GM12892 (cell line): ENCODE data around the gene COL7A1. TPM values are rescaled to one million over a fixed set of nuclear protein-coding genes. Genes with fewer than 3 reads are reported as not detected.
A peak's percentile ranks its signal among the peaks of the same experiment; 100 is the strongest.

Experiments used
- DNase-seq: peaks from one replicate; pipeline ENCODE4 v3.0.0; 2011; ENCODE audit not compliant: insufficient read length
- FAIRE-seq: peaks from 2 replicates; lab custom pipeline; 2011; peaks lifted over from hg19 to GRCh38; lab: Jason Lieb, UNC
- POLR2A ChIP-seq: IDR thresholded peaks from 2 replicates; pipeline ENCODE4 v1.6.1; 2011; ENCODE audit warnings: low read depth, low read length, control low read depth
- POLR2AphosphoS5 ChIP-seq: IDR thresholded peaks from 2 replicates; pipeline ENCODE4 v1.6.1; 2011; ENCODE audit warnings: low read depth, low read length, control low read depth
- TAF1 ChIP-seq: IDR thresholded peaks from 2 replicates; pipeline ENCODE4 v1.6.1; 2011; ENCODE audit warnings: low read depth, mild to moderate bottlenecking, control low read depth, low read length, borderline replicate concordance
- polyA plus RNA-seq: library from polyadenylated mRNA; unstranded; fragments of >200 nt; gene quantifications from one replicate; pipeline ENCODE4 v1.2.1, GENCODE V29; 2012; ENCODE audit warnings: missing spikeins, inconsistent platforms; ENCODE audit not compliant: missing spikeins

Gene COL7A1
- 1.4 TPM for polyA plus RNA-seq

DNA sequence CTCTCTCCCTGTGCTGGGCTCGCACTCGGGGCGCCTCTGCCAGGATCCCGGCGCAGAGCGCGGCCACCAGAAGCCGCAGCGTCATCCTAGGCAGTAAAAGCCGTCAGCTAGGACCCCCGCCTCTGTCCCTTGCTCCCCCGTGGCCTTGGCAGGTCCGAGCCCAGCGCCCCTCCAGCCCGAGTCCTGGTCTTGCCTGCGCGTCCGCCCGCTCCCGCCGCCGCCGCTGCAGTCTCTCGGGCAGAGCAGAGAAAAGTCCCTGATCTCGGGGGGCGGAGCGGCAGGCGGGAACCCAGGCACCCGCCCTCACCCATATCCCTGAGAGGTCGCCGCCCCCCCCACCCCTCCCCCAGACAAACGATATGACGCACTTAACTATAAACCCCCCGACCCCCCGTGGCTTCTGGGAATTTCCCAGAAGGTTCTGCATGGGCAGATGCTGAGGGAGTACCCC, at the start of gene COL7A1:
TSS of gene COL7A1 (minus strand) at position 255 of the 451 bp plus-strand sequence. CDS start at position 85, 170 bp downstream.
- no peak for TF ChIP-seq TAF1
- DNase-seq (no peak), FAIRE-seq (no peak)

DNA sequence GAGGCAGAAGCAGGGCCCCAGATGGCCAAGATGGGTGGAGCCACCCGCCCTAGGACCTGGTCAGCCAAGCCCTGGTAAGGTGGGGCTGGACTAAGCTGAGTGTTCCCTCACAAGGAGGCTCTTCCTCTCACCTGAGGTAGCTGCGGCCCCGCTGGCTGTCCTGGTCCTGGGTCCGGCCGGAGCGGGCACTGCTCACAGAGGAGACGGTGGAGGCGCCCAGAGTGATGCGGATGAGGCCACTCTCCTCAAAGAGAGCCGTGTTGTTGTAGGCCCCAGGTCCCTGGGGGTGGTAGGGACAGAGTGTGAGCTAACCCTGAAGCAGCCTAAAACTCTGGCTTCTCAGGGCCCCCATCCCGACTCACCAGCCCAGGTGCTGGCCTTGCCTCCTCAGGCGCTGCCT, 47.5 kb upstream of the COL7A1 start:
- no peak for TF ChIP-seq POLR2A
- TF ChIP-seq TAF1, result no peak
- TF ChIP-seq POLR2AphosphoS5, result no peak
- DNase-seq, result no peak
- no peak for FAIRE-seq

DNA sequence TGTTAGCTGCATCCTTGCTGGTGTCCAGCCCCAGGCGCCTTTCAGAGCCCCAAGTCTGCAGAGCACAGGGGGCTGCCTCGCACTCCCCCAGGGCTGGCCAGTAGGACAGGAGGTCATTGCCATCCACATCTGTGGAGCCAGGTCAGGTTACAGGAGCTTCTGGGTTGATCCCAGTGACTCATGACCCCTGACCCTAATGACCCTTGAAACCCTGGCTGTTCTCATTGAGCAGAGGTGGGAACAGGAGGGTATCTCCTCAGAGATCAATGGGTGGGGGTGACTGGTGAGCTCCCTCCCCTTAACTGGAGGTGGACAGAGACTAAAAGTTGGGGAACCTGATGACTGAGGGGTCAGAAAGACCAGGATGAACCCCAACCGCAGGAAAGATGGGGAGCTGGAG, 46.3 kb upstream of the COL7A1 start:
- DNase-seq (no peak), FAIRE-seq (no peak)
- TF ChIP-seq TAF1 (no peak), POLR2AphosphoS5 (no peak), POLR2A (no peak)

DNA sequence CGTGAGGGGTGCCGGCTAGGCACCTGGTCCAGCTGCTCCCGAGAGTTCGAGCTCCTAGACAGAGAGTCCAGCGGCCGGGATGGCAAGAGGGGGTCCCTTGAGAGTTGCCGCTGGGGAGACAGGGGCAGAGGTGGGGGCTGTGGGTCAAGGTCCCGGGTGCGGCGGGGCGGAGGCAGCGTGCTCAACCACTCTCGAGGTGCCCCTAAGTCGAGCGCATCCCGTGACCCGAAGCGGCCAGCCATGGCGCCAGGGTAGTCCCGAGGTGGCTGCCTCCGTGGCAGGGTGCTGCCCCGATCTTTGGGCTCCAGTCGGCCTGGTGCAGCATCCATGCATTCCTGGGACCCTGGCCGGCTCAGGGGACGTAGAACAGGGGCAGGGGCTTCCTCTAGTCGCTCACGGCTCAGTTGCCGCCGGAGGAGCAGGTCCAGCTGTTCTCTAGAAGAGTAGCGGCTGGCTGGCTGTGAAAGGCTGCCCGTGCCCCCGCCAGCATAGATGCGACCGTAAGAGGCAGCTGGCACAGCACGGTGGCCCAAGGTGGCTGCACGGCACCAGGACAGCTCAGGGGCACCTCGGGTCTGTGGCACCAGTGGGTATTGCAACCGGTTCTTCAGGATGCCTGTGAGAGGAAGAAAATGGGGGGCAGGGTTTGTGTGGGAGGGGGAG, 44.9 kb upstream of the COL7A1 start:
- FAIRE-seq, result no peak

DNA sequence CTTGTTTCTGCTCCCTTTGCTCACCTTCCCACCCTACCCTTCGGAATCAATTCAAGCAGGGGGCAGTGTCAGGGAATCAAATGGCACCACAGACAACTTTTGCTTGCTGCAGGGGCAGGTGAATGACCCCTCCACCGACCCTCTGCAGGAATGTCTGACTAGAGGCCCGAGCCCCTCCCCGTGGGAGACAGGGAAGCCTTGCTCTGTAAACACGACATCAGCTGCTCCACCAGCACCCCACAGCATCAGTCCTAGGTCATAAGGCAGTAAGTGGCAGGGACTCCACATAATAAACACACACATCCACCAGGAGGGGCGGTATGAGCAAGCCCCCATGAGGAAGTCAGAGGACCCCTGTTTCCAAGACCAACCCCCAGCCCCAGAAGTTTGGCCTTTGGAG, 42.2 kb upstream of the COL7A1 start:
- FAIRE-seq, result no peak

More for the DNA sequence above, 44.9 kb upstream of the COL7A1 start:
- TF ChIP-seq POLR2A, result no peak
- TF ChIP-seq POLR2AphosphoS5, result no peak
- TF ChIP-seq TAF1, result no peak
- DNase-seq, result no peak

DNA sequence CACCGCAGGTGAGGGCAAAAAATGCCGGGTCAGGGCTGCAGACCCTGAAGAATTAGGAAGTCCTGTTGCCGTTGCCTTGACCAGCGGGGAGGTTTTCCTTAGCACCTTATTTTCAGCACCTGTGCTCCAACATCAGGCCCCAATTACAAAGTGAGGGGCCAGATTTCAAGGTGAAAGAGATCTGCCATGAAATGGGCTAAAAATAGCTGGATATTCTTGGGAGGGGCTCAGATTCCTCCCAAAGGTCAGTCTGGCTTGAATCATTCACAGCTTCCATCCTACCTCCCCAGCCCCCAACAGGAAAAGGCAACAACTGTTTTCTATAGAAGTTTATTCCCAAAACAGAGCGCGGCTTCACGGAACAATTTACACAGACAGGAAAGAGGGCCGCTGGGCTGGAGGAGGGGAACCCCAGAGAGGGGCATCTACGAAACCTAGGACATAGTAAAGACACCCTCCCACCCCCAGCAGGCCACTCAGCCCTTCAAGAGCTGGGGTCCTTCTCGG, 41.1 kb upstream of the COL7A1 start:
- FAIRE-seq (peak; percentile 30), DNase-seq (no peak)
- TF ChIP-seq POLR2AphosphoS5 (no peak), TAF1 (no peak), POLR2A (no peak)

More for the DNA sequence above, 42.2 kb upstream of the COL7A1 start:
- TF ChIP-seq POLR2A (no peak), POLR2AphosphoS5 (no peak), TAF1 (no peak)
- DNase-seq, result no peak

DNA sequence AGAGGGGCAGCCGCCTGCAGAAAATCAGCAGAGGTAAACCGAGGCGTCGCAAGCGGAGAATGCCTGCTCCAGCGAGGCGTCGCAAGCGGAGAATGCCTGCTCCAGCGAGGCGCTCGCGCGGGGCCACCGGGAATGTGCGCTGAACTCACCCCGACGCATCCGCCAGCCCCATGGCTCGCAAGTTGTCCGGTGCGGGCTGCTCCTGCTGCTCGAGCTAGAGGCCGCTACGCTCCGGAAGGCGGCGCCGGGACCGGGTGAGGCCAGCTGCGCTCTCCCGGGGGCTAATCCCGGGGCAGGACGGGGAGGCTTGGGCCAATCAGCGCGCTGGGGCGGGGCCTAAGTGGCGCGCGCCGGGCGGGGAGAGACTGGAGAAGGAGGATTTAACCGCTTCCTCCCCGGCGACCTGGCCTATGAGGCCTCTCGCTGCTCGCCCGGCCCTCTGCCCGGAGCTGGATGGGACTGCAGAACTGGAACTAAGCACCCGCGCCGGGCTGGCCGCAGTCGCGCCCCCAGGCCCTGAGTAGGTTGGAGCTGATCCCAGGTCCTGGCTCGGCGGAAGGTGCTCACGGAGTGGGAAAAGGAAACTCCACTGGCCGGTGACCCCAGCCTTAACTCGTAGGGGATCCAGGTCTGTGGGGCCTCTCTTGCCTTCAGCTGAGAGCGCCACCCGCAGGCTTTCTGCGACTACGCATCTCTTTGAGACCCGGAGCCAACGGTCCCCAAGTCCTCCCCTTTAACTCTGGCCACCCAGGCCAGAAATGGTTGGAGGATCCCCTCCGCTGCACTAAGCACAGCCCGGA, 40.3 kb upstream of the COL7A1 start, which contains the start of gene SLC26A6:
TSS of gene SLC26A6 (minus strand) at position 240 of the 800 bp plus-strand sequence. CDS start at position 172, 68 bp downstream.
- FAIRE-seq (peak; percentile 99), DNase-seq (peak; percentile 100)
- TF ChIP-seq POLR2A (peak; percentile 34; the same call in 1 of the 2 replicates), POLR2AphosphoS5 (0 out of 2 replicates have a peak, but pooled peaks have one; percentile 30), TAF1 (no peak)

DNA sequence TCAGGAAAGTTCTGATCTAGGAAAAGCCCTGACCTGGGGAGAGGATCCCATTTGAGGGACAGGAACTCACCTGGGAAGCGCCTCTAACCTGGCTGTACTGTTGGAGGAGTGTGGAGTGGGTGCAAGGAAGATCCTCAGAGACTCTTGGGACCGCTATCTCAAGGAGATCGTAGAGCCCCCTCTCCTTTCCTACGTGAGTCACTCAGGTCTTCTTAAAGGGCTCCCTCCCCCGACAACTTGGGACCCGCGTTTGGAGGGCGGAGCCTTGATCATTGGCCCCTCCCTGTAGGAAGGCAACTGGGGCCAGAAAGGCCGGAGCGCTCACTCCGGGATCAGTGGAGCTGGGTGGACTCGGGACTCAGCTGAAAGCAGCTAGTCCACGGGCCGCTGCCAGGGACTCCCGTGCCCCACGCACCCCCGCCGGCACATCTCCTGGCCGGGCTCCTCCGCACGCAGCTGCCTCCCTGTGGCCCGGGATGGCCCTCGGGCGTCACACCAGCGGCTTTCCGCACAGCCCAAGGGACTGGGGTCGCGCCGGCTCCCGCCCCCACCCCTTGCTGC, 39.6 kb upstream of the COL7A1 start:
- FAIRE-seq (peak; percentile 9), DNase-seq (peak; percentile 77)
- TF ChIP-seq POLR2AphosphoS5 (no peak), POLR2A (no peak), TAF1 (no peak)

DNA sequence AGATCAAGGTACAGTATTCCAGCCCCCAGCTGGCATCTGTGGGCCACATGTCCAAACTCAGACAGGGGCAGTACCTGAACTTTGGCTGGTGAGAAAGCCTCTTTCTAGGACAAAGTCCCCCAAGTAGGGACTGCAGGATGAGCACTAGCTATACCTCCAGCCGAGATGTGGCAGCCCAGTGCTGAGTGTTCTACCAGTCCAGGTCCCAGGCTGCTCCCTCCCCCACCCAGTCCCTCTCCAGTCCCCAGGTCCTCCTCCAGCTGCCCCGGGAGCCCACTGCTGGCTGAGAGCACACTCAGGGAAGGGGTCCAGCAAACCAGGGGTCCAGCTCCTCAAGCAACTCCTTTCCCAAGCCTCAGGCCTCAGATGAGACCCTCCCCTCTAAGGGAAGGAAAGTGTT, 38.6 kb upstream of the COL7A1 start:
- no peak for FAIRE-seq
- TF ChIP-seq POLR2A (no peak), TAF1 (no peak), POLR2AphosphoS5 (no peak)
- DNase-seq, result no peak

DNA sequence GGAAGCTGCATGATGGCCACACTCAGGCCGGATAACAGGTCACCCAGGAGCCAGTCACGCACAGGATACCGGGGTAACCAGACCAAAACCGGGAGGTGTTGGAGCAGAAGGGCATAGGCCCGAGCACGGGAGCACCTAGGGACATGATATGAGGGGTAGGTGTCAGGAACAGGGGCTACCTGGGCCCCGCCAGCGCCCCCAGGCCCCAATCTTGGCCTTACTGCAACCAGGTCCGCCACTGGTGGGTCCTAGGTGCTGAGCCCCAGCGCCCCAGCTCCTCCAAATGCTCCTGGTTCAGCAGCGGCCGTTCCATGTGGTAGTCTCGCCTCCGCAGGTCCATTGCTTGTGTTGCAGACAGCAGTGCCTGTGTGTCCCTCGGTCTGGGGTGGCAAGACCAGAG, 38.1 kb upstream of the COL7A1 start:
- FAIRE-seq, result no peak

More for the DNA sequence above, 38.1 kb upstream of the COL7A1 start:
- TF ChIP-seq POLR2A (no peak), POLR2AphosphoS5 (no peak), TAF1 (no peak)
- no peak for DNase-seq
